B cell (primary cell): ENCODE measurements around the gene STXBP4.

ENCODE experiments used
- CTCF ChIP-seq: fragments of 200-600 bp; IDR thresholded peaks from one replicate; pipeline ENCODE4 v1.8.0; 2022; ENCODE audit warnings: antibody characterized with exemption, mild to moderate bottlenecking
- EZH2 ChIP-seq: IDR thresholded peaks from 2 replicates; pipeline ENCODE4 v1.6.1; 2012; ENCODE audit warnings: borderline replicate concordance, low read depth, mild to moderate bottlenecking, moderate library complexity, low read length; ENCODE audit not compliant: insufficient read depth, poor library complexity, severe bottlenecking

- TF ChIP-seq CTCF: no peak
- TF ChIP-seq EZH2: no peak
Observed at GRCh38 chr17:55117164-55117563, 148.6 kb downstream of the STXBP4 start.
